Testis (tissue), 3 donors: Measurements from ENCODE around the gene LRRC3. TPM values are rescaled to one million over a fixed set of nuclear protein-coding genes. Genes with fewer than 3 reads are reported as not detected.

Experiments
- DNase-seq: peaks from one replicate; pipeline ENCODE4 v3.0.0-alpha.2; 2019
- H3K27ac ChIP-seq, 2 donors: fragments of 200-600 bp; sonication (generic); one replicate each; pipeline ENCODE4 v1.5.1; 2019
- H3K27me3 ChIP-seq: fragments of 200-600 bp; sonication (generic); one replicate; pipeline ENCODE4 v1.5.1; 2019
- H3K36me3 ChIP-seq: fragments of 200-600 bp; sonication (generic); one replicate; pipeline ENCODE4 v1.5.1; 2017; ENCODE audit warnings: low read depth; ENCODE audit errors: missing control alignments
- H3K4me1 ChIP-seq: fragments of 200-600 bp; sonication (generic); one replicate; pipeline ENCODE4 v1.5.1; 2019
- H3K4me3 ChIP-seq, 2 donors: fragments of 200-600 bp; sonication (generic); one replicate each; pipeline ENCODE4 v1.5.1; 2017 to 2019
- H3K9me3 ChIP-seq: fragments of 200-600 bp; sonication (generic); one replicate; pipeline ENCODE4 v1.5.1; 2017
- CTCF ChIP-seq, 3 experiments: fragments of 450-650 bp in 2 of 3; fragments of 200-600 bp in 1 of 3; sonication (generic) in 1 of 3; IDR thresholded peaks; one replicate each; pipeline ENCODE4 v1.5.1; 2016 to 2019; ENCODE audit warnings: antibody characterized with exemption in 3 of 3, mild to moderate bottlenecking in 2 of 3, moderate library complexity in 1 of 3
- POLR2A ChIP-seq: fragments of 450-650 bp; IDR thresholded peaks from one replicate; pipeline ENCODE4 v1.6.1; 2017; ENCODE audit warnings: antibody characterized with exemption, mild to moderate bottlenecking, moderate library complexity
- WGBS, 2 donors: methylation state at CpG; one replicate each; pipeline ENCODE4 v1.1.5; 2018; 5-methylcytosine and 5-hydroxymethylcytosine counted together
- intact Hi-C: fragments of 100-400 bp; cut with DNase I; formaldehyde crosslinking; loops from one replicate; pipeline ENCODE4 v1.15.1; 2023; ENCODE audit warnings: low total_unique reads
- polyA plus RNA-seq: library from polyadenylated mRNA; stranded (reverse); fragments of 350-450 nt; fragmentation: Illumina TruSeq; extraction: RNeasy Lipid Tissue Mini Kit (QIAGEN cat#74804); gene quantifications from one replicate; pipeline ENCODE4 v1.2.3, GENCODE V29; 2014; ENCODE audit warnings: low read depth, low replicate concordance; ENCODE audit not compliant: insufficient read depth
- total RNA-seq, 2 donors: library from RNA; depleted of rRNA; stranded (reverse); fragments of >200 nt; gene quantifications; one replicate each; pipeline ENCODE4 v1.2.3, GENCODE V29; 2016

The LRRC3 gene
- total and polyA plus RNA-seq, 3 donors from 2014 or later: 4.9 to 11.8 (median 8.3) TPM

GRCh38 chr21:44425307-44425894, 29.9 kb upstream of the LRRC3 start:
- 78 to 80% methylated on average over 30 to 39 of the region's 40 CpGs for WGBS, 2 donors
- DNase-seq: no peak
- H3K4me3 ChIP-seq: no peak overlapping the region

GRCh38 chr21:44425895-44426662, 29.2 kb upstream of the LRRC3 start:
- no peak for DNase-seq
- Histone ChIP-seq H3K27ac (no peak overlapping the region), H3K4me1 (no peaks in the 10 kb centered on the region), H3K4me3 (no peak overlapping the region), H3K9me3 (no peaks in the 10 kb centered on the region), H3K27me3 (no peaks in the 10 kb centered on the region), H3K36me3 (no peaks in the 10 kb centered on the region)
- intact Hi-C loops: no loop called here
- WGBS, 2 donors: 84 to 100% methylated on average over 5 to 13 of the region's 13 CpGs
- TF ChIP-seq POLR2A (no peak), CTCF (IDR thresholded peaks at IDR 0.05) (no peak)

More at GRCh38 chr21:44425307-44425894, 29.9 kb upstream of the LRRC3 start:
- no peak for TF ChIP-seq CTCF (IDR thresholded peaks at IDR 0.05)
- TF ChIP-seq POLR2A: no peak
- intact Hi-C loops: no loop called here
- H3K4me1 ChIP-seq: no peaks in the 10 kb centered on the region
- no peaks in the 10 kb centered on the region for H3K36me3 ChIP-seq
- no peak overlapping the region for H3K27ac ChIP-seq
- no peaks in the 10 kb centered on the region for H3K9me3 ChIP-seq
- H3K27me3 ChIP-seq: no peaks in the 10 kb centered on the region

GRCh38 chr21:44426663-44427191, 28.6 kb upstream of the LRRC3 start:
- WGBS, 2 donors: 85 to 88% methylated on average over 16 to 20 of the region's 21 CpGs
- Histone ChIP-seq H3K27me3 (no peaks in the 10 kb centered on the region), H3K36me3 (no peaks in the 10 kb centered on the region), H3K9me3 (no peaks in the 10 kb centered on the region), H3K4me3 (no peak overlapping the region), H3K4me1 (no peaks in the 10 kb centered on the region), H3K27ac (no peak overlapping the region)
- TF ChIP-seq POLR2A (no peak), CTCF (IDR thresholded peaks at IDR 0.05) (no peak)
- intact Hi-C loops: no loop called here
- DNase-seq: no peak

- TF ChIP-seq CTCF (IDR thresholded peaks at IDR 0.05) (no peak), POLR2A (no peak)
- intact Hi-C loops: no loop called here
- no peak for DNase-seq
- no peaks in the 10 kb centered on the region for H3K9me3 ChIP-seq
- H3K27ac ChIP-seq: no peak overlapping the region
- H3K27me3 ChIP-seq: no peaks in the 10 kb centered on the region
- H3K4me3 ChIP-seq: no peak overlapping the region
- WGBS, 2 donors: 90 to 91% methylated on average over 28 of the region's 28 CpGs
- no peaks in the 10 kb centered on the region for H3K36me3 ChIP-seq
- H3K4me1 ChIP-seq: no peaks in the 10 kb centered on the region
These were observed 27.8 kb upstream of the LRRC3 start for GRCh38 chr21:44427241-44428120.
